Rectal smooth muscle tissue (tissue), 1 donor: Measurements from ENCODE around the gene RUFY2.
A peak's percentile ranks its signal among the peaks of the same experiment; 100 is the strongest.

ENCODE experiments used
- H3K27ac ChIP-seq: one replicate; pipeline ENCODE4 v1.7.0; 2013; ENCODE audit warnings: low read depth, low read length, inconsistent platforms
- H3K27me3 ChIP-seq: one replicate; pipeline ENCODE4 v1.7.0; 2013; ENCODE audit warnings: low read length; ENCODE audit not compliant: control insufficient read depth, insufficient read depth
- H3K36me3 ChIP-seq: one replicate; pipeline ENCODE4 v1.7.0; 2013; ENCODE audit warnings: low read length; ENCODE audit not compliant: control insufficient read depth, insufficient read depth
- H3K4me1 ChIP-seq: one replicate; pipeline ENCODE4 v1.7.0; 2013; ENCODE audit warnings: low read length; ENCODE audit not compliant: control insufficient read depth, insufficient read depth
- H3K4me3 ChIP-seq: one replicate; pipeline ENCODE4 v1.7.0; 2013; ENCODE audit warnings: low read length
- H3K9ac ChIP-seq: one replicate; pipeline ENCODE4 v1.7.0; 2013; ENCODE audit warnings: low read length

Gene RUFY2

DNA sequence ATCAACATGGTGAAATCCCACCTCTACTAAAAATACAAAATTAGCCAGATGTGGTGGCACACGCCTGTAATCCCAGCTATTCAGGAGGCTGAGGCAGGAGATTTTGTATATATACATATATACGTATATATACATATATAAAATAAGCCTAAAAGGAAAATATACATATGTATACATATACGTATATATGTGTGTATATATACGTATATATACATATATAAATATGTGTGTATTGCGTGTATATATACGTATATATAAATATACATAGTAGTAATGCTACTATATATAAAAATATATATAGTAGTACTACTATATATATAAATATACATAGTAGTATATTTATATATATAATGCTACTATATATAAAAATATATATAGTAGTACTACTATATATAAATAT lies 47.9 kb downstream of the RUFY2 start:
- Histone ChIP-seq H3K36me3 (peaks cover 7% of the 10 kb centered on the region), H3K4me3 (no peak overlapping the region), H3K27ac (no peak overlapping the region), H3K4me1 (no peaks in the 10 kb centered on the region), H3K9ac (no peak overlapping the region), H3K27me3 (no peaks in the 10 kb centered on the region)

DNA sequence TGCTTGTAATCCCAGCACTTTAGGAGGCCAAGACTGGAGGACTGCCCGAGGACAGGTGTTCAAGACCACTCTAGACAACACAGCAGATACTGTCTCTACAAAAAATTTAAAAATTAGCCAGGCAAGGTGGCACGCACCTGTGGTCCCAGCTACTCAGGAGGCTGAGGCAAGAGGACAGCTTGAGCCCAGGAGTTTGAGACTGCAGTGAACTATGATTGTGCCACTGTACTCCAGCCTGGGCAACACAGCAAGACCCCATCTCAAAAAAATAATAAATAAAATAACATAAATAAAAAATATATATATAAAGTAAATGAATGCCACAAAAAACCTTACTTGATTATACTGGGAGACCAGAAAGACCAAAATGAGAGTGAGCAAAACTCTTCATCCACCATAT lies 53.5 kb downstream of the RUFY2 start:
- Histone ChIP-seq H3K36me3 (peaks cover 6% of the 10 kb centered on the region), H3K9ac (no peak overlapping the region), H3K4me1 (no peaks in the 10 kb centered on the region), H3K4me3 (no peak overlapping the region), H3K27me3 (no peaks in the 10 kb centered on the region), H3K27ac (no peak overlapping the region)

DNA sequence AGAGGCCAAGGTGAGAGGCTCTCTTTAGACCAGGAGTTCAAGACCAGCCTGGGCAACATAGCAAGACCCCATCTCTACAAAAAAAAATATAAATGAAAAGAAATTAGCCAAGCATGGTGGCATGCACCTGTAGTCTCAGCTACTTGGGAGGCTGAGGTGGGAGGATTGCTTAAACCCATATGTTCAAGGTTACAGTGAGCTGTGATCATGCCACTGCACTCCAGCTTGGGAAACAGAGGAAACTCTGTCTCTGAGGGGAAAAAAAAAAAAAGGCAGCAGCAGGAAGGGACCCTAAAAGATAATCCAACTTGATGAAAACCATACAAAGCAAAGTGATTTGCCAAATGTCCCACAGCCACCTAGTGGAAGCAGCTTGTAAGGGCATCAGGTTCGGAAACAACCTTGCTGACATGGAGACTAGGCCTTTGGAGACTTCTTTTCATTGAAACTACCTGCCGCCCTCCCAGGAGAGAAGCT lies 58.8 kb downstream of the RUFY2 start:
- Histone ChIP-seq H3K27ac (no peak overlapping the region), H3K4me3 (no peak overlapping the region), H3K27me3 (no peaks in the 10 kb centered on the region), H3K9ac (no peak overlapping the region), H3K4me1 (no peaks in the 10 kb centered on the region), H3K36me3 (peaks cover 10% of the 10 kb centered on the region)

DNA sequence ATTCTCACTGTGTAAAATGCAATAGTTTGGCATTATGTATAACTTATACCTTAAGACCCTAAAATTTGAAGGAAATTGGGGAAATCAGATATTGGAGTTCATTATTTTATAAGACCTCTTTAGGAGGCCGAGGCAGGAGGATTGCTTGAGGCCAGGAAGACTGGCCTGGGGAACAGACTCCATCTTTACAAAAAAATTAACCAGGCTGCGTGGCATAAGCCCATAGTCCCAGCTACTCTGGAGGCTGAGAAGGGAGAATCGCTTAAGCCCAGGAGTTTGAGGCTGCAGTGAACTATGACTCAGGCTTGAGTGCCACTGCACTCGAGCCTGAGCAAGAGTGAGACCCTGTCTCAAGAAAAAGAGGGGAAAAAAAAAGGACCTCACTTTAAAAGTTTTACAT lies 60.3 kb downstream of the RUFY2 start:
- Histone ChIP-seq H3K4me1 (no peaks in the 10 kb centered on the region), H3K27me3 (no peaks in the 10 kb centered on the region), H3K27ac (no peak overlapping the region), H3K4me3 (no peak overlapping the region), H3K9ac (no peak overlapping the region), H3K36me3 (peaks cover 5% of the 10 kb centered on the region)

DNA sequence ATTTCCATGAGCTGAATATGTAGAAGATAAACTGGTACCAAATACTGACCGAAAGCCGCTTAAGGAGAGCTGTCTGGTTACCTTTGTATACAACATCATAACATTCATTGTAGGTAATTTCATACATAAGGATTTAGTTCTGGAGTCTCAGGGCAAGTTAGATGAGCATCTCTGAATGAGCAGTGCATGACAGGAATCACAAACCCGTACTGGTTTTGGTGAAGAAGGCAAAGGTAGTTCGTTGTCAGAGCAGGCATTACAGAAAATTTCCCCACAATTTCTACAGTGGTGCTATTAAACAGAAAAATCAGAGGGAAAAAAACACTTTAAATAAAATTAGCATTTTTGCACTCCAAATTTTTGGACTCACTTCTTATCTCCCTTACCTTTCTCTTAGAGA lies 61.5 kb downstream of the RUFY2 start:
- no peak overlapping the region for H3K9ac ChIP-seq
- H3K36me3 ChIP-seq: peaks cover 8% of the 10 kb centered on the region
- no peak overlapping the region for H3K4me3 ChIP-seq
- no peaks in the 10 kb centered on the region for H3K4me1 ChIP-seq
- no peak overlapping the region for H3K27ac ChIP-seq
- H3K27me3 ChIP-seq: no peaks in the 10 kb centered on the region

DNA sequence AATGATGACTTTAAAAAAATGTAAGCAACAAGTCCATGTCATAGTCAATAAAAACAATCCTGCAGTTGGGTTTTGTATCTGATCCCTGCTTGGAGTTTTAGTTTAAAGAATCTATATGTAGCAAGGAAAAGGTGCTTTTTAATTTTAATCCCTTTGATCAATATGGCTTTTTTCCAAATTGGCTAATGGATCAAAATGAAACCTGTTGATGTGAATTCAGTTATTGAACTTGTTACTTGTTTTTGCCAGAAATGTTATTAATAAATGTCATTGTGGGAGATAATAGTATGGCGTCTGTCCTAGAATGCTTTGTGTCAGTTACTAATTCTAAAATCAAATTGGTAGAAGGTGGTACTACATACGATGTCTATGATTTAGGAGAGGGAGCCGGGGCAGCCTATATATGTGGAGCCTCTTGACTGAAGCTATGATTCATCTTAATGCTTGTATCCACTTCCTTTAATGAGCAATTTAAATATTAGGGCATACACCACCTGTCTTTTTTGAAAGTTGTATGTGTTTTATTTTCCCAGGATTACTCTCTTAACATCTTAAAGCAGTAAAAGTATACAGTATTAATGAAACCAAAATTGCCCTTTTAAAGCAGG lies 64.1 kb downstream of the RUFY2 start:
- Histone ChIP-seq H3K4me3 (no peak overlapping the region), H3K4me1 (no peaks in the 10 kb centered on the region), H3K27ac (no peak overlapping the region), H3K36me3 (peaks cover 17% of the 10 kb centered on the region), H3K9ac (no peak overlapping the region), H3K27me3 (no peaks in the 10 kb centered on the region)

DNA sequence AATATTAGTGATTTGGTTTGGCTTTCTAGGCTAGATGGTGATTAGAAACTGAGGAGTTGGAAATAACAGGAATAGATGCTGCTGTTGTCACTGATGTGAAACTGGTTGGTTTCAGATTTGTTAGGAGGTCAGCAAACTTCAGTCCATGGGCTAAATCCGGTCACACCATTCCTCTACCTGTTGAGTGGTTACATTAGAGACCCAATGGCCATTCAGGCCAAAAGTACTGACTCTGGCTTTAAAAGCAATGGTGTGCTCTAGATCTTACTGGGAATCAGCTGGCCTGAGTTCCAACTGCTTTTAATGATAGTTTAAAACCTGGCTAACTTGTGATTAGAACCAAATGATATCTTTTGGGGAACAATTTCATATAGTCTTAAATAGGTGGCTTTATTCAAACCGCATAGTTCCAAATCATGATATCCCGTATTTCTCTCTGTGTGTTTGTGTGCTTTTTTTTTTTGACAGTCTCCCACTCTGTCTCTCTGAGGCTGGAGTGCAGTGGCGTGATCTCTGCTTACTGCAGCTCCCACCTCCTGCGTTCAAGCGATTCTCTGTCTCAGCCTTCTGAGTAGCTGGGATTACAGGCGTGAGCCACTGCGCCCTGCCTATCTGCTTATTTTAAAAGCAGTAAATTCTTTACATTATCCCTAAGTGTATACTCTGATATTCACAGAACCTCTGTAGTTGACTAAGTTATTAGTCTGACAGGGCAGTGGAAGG lies 66.6 kb downstream of the RUFY2 start:
- Histone ChIP-seq H3K27ac (no peak overlapping the region), H3K36me3 (peaks cover 17% of the 10 kb centered on the region), H3K4me3 (no peak overlapping the region), H3K4me1 (peaks cover 18% of the 10 kb centered on the region), H3K9ac (no peak overlapping the region), H3K27me3 (no peaks in the 10 kb centered on the region)

DNA sequence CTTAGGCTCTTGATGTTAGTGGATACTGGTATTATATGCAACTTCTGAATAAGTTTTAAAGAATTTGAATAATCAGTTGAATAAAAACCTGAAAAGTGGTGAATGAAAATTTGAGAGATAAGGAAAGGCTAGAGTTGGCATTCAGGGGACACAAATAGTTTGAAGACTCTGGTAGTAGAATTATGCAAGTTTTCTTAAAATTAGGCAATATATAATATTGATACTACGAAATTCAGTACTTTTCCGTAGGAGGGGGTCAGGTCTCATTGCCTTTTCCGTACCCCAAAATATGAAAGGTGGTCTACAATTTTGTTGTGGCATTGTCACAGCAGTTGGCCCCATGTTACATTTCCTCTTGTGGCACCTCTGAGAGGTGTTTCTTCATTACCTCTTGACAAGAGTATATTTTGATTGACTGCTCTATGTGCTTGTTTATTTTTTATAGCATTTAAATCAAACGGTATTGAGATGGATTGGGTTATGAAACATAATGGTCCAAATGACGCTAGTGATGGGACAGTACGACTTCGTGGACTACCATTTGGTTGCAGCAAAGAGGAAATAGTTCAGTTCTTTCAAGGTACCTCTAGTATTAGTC lies 70.2 kb downstream of the RUFY2 start:
- H3K27me3 ChIP-seq: no peaks in the 10 kb centered on the region
- H3K4me1 ChIP-seq: peaks cover 19% of the 10 kb centered on the region
- peaks cover 13% of the 10 kb centered on the region for H3K36me3 ChIP-seq
- peak overlapping the region; percentile 13 for H3K4me3 ChIP-seq
- no peak overlapping the region for H3K27ac ChIP-seq
- no peak overlapping the region for H3K9ac ChIP-seq

DNA sequence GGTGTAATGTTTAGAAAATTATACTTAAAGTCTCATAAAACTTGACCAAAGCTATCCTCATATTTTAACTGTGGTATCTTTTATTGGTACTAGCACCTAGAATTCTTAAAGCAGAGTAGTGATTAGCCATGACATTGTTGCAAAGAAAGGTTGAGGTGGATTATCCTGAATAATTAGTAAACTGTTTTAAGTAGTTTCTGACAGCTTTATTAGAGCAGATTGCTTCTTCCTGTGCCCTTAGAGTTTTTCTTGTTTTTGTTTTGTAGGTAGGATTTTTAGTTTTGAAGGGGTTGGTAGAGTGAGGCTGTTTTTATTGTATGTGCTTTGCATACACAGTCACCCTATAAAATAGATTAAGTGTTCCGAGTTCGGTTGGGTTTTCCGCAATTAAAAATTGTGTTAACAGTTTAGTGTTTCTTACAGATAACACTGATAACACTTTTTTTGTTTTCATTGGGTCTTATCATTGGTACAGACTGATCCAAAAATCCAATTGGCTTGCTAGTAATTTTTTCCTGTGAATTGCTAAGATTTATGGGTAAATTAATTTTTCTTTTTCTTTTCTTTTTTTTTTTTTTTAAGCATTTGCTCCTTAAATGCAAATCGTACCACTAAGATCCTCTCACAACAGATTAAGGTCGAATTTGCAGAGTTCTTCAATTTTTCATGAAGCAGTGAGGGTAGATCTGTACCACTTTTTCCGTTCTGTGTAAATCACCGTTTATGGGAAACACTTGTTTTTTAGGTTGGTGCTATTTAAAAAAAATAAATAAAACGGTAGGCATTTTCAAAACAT lies 72.2 kb downstream of the RUFY2 start:
- peak overlapping the region; percentile 38 for H3K4me3 ChIP-seq
- no peak overlapping the region for H3K27ac ChIP-seq
- H3K36me3 ChIP-seq: peaks cover 6% of the 10 kb centered on the region
- H3K9ac ChIP-seq: no peak overlapping the region
- H3K27me3 ChIP-seq: no peaks in the 10 kb centered on the region
- peaks cover 19% of the 10 kb centered on the region for H3K4me1 ChIP-seq

DNA sequence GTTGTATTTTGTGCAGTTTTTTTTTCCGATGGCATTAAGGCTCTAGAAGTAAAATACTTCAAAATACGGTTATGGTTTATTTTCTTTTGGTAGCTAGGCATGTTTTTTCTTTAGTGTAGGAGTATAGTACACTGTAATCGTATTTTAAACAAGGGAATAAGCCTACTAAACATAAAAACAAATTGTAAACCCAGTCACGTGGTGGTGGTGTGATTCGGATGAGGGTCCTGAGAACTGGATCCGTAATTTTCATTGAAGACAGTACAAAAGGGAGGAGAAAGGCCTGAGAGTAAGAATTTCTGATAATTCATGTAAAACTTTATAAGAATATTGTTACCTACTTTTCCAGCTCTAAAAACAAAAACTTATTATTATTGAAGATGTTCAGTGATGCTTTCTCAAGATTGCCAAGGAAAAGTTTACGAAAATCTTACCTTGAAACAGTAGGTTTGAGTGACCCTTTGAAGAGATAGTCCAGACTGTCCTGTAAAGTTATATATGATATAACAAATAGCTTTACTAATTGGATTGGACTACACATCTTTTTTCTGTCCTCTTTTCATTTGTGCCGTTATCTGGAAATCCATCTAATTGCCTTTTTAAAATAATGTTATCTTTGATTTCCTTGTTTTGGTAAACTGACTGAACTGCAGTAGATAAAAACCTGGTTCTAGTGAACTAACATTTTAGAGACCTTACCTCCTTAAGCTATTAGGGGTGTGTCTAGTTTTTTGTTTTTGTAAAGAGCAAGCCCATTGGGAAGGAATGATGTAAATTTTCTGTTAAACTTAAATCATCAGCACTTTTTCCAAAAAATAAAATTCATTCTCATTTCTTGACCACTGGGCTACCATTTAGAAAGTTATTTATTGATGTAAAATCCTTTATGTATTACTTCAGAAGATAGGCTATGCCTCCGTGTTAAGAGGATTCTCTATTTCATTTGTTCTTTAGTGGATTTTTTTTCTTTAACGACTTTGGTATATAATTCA lies 73.3 kb downstream of the RUFY2 start:
- Histone ChIP-seq H3K4me3 (peak overlapping the region; percentile 67), H3K9ac (no peak overlapping the region), H3K4me1 (peaks cover 19% of the 10 kb centered on the region), H3K27ac (peak overlapping the region; percentile 86), H3K36me3 (no peaks in the 10 kb centered on the region), H3K27me3 (no peaks in the 10 kb centered on the region)

DNA sequence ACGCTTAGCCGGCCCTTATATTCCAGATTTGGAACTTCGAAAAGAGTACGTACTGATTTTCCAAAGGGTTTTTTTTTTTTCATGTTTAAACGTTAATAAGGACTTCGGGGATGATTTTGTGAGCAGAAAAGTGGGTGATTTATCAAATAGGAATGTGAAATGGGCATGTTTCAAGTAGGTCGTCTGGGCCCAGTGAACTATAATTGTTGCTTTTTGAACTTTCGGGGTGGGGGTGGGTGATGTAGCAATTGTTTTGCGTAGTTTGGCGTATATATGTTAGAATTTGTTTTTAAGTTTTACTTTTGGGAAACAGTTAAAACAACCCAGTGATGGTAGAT lies 74.0 kb downstream of the RUFY2 start:
- peaks cover 19% of the 10 kb centered on the region for H3K4me1 ChIP-seq
- H3K9ac ChIP-seq: peak overlapping the region; percentile 78

More for the DNA sequence above, 74.0 kb downstream of the RUFY2 start:
- Histone ChIP-seq H3K27me3 (no peaks in the 10 kb centered on the region), H3K4me3 (peak overlapping the region; percentile 67), H3K27ac (peak overlapping the region; percentile 86), H3K36me3 (no peaks in the 10 kb centered on the region)
